ENCODE data around the gene TRIM69.

TRIM69 gene

DNA sequence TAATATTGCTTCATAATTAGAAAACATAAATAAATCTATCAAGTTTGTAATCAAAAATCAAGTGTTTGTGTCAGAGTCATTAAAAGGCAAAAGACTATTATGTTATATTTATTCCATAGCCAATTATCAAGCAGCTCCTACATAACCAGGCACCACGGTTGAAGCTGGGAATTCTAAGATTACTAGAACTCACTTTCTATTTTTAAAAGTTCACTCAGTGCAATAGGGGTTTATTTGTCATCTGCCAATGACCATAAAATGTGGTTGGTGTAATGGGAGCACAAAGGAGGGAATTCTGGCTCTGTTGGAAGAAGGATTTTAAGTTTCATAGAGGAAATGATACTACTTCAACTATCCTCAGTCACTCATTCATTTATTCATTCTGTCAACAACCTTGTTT lies 57.7 kb downstream of the TRIM69 start:
- FAIRE-seq (no peak), DNase-seq (ENCODE audit: insufficient read length) (no peak)
- TF ChIP-seq POLR2AphosphoS5 (IDR thresholded peaks at IDR 0.05; ENCODE audit: low read depth, low read length), result no peak
- no peak for TF ChIP-seq TAF1 (IDR thresholded peaks at IDR 0.05; ENCODE audit: borderline replicate concordance, low read depth, low read length)
- TF ChIP-seq POLR2A (IDR thresholded peaks at IDR 0.05; ENCODE audit: low read depth, low read length), result no peak

DNA sequence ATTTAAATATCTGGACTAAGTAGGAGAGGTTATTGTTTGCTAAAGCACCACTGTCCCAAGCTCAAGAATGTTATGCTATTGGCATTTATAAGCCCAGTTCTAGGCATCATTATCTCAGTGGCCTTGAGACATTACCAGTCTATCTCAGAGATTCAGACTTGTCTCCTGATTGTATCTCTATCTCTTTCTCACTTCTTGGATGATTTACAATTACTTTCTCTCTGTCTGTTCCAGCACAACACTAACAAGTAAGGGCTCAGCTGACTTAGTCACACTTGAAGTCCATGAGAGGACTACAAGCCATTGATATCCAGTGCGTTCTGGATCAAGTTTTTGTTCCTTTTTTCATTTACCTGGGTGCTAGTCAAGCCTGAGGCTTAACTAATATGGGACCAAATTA lies 60.2 kb downstream of the TRIM69 start:
- FAIRE-seq (no peak), DNase-seq (ENCODE audit: insufficient read length) (no peak)

DNA sequence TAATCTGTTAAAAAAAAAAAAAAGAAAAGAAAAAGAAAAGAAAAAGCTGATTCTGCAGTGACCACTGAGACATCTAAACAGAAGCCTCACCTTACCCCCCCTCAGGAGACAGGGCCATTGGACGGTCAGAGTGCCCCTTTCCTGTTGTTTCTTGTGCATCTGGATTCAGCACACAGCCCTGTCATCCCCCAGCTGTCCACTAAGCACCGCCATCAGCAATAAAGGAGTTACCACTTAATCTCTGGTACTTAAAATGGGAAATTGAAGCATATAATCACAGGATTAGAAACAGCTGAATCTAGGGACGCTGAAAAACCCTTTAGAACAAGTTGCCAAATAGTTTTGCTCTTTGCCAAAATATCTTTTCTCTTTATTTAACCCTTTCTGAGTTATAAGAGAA lies 62.5 kb downstream of the TRIM69 start:
- TF ChIP-seq TAF1 (IDR thresholded peaks at IDR 0.05; ENCODE audit: borderline replicate concordance, low read depth, low read length) (no peak), POLR2AphosphoS5 (IDR thresholded peaks at IDR 0.05; ENCODE audit: low read depth, low read length) (no peak), POLR2A (IDR thresholded peaks at IDR 0.05; ENCODE audit: low read depth, low read length) (no peak)
- FAIRE-seq (peak; percentile 51), DNase-seq (ENCODE audit: insufficient read length) (no peak)

More for the DNA sequence above, 60.2 kb downstream of the TRIM69 start:
- TF ChIP-seq POLR2AphosphoS5 (IDR thresholded peaks at IDR 0.05; ENCODE audit: low read depth, low read length), result no peak
- TF ChIP-seq POLR2A (IDR thresholded peaks at IDR 0.05; ENCODE audit: low read depth, low read length), result no peak
- TF ChIP-seq TAF1 (IDR thresholded peaks at IDR 0.05; ENCODE audit: borderline replicate concordance, low read depth, low read length), result no peak

DNA sequence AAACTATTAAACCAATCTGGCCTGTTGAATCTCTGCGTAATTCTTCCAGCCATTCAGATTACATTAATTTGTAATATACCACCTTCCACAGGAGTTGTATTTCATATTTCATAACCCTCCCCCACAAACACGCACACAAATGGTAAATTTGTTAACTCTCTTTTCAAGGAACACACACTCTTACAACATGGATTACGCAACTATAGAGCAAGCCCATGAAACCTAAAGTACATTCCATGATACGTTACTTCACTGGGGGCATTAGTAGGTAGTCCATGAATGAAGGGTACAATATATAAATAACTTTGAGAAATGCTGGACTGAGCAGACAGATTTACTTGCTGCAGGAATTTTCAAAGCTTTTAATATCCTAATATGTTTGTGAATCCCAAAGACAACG lies 65.0 kb downstream of the TRIM69 start:
- TF ChIP-seq POLR2AphosphoS5 (IDR thresholded peaks at IDR 0.05; ENCODE audit: low read depth, low read length) (no peak), POLR2A (IDR thresholded peaks at IDR 0.05; ENCODE audit: low read depth, low read length) (no peak), TAF1 (IDR thresholded peaks at IDR 0.05; ENCODE audit: borderline replicate concordance, low read depth, low read length) (no peak)
- no peak for FAIRE-seq

DNA sequence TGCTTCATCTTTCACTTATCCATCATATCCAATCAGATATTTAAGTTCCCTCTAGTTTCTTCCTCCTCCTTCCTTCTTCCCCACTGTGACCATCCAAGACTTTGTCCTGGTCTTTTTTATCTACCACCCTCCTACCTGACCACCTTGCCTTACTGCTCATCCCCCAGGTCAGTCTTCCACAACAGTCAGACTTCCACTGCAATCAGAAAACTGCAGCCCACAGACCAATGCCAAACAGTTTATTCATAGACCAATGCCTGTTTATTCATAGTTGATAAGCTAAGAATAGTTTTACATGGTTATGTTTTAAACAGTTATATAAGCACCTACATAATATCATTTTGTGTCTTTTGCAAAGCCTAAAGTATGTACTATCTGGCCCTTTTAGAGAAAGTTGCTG lies 65.5 kb downstream of the TRIM69 start:
- FAIRE-seq (no peak), DNase-seq (ENCODE audit: insufficient read length) (no peak)

More for the DNA sequence above, 65.0 kb downstream of the TRIM69 start:
- no peak for DNase-seq (ENCODE audit: insufficient read length)

DNA sequence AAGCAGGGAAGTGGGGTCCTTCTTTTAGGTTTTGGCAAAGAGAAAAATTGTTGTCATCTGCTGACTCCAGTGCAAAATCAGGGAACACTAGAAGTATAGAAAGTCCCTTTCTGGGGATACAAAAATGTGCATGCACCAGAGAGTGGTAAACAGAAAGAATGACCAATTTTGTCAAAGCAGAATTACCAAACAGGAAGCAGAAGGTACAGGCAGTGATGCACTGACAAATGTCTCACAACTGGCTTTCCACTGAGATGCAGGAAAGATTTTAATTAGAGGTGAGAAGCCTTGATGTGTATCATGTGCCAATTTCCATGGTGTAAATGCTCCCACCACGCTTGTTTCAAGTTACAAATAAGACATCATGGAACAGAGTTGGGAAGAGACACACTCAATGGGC lies 66.0 kb downstream of the TRIM69 start:
- peak; percentile 85 for FAIRE-seq
- DNase-seq (ENCODE audit: insufficient read length), result no peak
- TF ChIP-seq POLR2AphosphoS5 (IDR thresholded peaks at IDR 0.05; ENCODE audit: low read depth, low read length) (no peak), TAF1 (IDR thresholded peaks at IDR 0.05; ENCODE audit: borderline replicate concordance, low read depth, low read length) (no peak), POLR2A (IDR thresholded peaks at IDR 0.05; ENCODE audit: low read depth, low read length) (no peak)

More for the DNA sequence above, 65.5 kb downstream of the TRIM69 start:
- TF ChIP-seq TAF1 (IDR thresholded peaks at IDR 0.05; ENCODE audit: borderline replicate concordance, low read depth, low read length), result no peak
- TF ChIP-seq POLR2A (IDR thresholded peaks at IDR 0.05; ENCODE audit: low read depth, low read length), result no peak
- no peak for TF ChIP-seq POLR2AphosphoS5 (IDR thresholded peaks at IDR 0.05; ENCODE audit: low read depth, low read length)

DNA sequence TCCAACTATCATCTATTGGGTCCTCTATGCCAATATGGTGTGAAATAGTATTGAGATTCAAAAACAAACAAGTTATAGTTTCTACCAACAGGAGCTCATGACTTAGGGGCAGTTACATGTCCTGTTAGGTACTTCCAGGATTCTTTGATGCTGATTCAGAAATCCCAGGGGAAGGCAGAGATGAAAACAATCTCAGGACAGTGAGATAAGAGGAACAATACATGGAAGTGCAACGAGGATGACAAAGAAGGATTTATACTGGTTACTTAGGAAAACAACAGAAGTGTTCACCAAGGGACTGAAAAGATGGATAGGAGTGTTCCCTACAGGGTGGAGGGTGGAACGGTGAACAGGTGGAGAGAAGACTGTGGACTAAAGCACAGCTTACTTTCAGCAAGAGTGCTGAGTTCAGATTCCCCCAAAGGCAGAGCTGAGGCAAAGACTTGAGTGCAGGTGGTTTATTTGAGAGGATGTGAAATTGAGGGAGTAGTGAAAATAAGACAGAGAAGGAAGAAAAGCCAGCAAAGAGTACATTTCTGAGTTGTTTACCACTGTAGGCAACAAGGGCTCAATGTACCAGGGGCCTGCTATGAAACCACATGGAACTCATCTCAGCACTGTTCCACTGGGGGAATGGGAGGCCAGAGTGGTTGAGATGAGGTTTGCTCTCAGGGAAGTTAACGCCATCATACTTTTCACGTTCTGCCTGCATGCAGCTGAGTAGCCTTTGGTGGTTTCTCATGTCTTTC lies 68.1 kb downstream of the TRIM69 start:
- FAIRE-seq (peak; percentile 69), DNase-seq (ENCODE audit: insufficient read length) (no peak)
- TF ChIP-seq TAF1 (IDR thresholded peaks at IDR 0.05; ENCODE audit: borderline replicate concordance, low read depth, low read length) (no peak), POLR2A (IDR thresholded peaks at IDR 0.05; ENCODE audit: low read depth, low read length) (no peak), POLR2AphosphoS5 (IDR thresholded peaks at IDR 0.05; ENCODE audit: low read depth, low read length) (no peak)

DNA sequence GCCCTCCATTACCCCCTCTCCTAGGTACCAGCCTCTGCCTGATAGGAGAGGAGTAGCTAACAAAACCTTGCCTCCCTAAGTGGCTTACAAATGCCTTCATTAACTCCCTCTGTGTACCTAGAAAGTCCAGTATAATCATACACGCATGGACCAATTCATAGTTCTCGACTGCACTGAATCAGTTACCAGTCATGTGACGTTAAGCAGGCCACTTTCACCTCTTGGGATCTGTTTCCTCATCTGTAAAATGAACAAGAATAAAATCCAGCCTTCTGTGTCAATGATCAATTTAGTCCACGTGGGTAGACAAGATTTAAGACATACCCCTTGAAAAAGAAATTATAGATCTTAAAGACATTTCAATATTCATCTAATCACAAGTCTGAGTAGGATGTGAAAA lies 72.2 kb downstream of the TRIM69 start:
- DNase-seq (ENCODE audit: insufficient read length) (no peak), FAIRE-seq (no peak)
- TF ChIP-seq POLR2AphosphoS5 (IDR thresholded peaks at IDR 0.05; ENCODE audit: low read depth, low read length), result no peak
- no peak for TF ChIP-seq POLR2A (IDR thresholded peaks at IDR 0.05; ENCODE audit: low read depth, low read length)
- TF ChIP-seq TAF1 (IDR thresholded peaks at IDR 0.05; ENCODE audit: borderline replicate concordance, low read depth, low read length), result no peak

DNA sequence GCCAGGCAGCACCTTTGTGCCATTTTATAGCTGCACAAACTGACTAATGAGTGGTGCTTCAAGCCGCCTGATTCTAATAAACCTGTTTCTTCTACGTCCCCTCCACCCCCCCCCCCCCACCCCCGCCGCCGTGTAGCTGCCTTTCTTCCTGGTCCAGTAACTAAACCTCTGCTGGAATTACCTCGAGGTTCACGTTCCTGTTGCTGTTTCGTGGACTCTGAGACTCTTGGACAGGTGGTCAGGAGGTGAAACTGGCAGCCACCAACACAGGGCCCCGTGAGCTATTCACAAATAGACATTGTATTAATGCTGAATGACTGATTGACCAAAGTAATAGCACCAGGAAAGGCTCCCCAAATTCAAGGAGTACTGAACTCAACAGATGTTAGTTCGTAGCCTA lies 73.9 kb downstream of the TRIM69 start:
- no peak for FAIRE-seq
- TF ChIP-seq TAF1 (IDR thresholded peaks at IDR 0.05; ENCODE audit: borderline replicate concordance, low read depth, low read length), result no peak
- TF ChIP-seq POLR2A (IDR thresholded peaks at IDR 0.05; ENCODE audit: low read depth, low read length), result no peak
- TF ChIP-seq POLR2AphosphoS5 (IDR thresholded peaks at IDR 0.05; ENCODE audit: low read depth, low read length), result no peak

DNA sequence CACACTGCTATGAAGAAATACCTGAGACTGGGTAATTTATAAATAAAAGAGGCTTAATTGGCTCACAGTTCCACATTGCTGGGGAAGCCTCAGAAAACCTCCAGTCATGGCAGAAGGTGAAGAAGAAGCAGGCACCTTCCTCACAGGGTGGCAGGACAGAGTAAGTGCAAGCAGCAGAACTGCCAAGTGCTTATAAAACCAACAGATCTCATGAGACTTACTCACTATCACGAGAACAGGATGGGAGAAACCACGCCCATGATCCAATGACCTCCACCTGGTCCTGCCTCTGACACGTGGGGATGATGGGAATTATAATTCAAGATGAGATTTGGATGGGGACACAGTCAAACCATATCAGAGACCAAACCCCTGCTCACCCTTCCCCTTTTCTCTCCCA lies 75.0 kb downstream of the TRIM69 start:
- FAIRE-seq (no peak), DNase-seq (ENCODE audit: insufficient read length) (no peak)
- TF ChIP-seq TAF1 (IDR thresholded peaks at IDR 0.05; ENCODE audit: borderline replicate concordance, low read depth, low read length) (no peak), POLR2A (IDR thresholded peaks at IDR 0.05; ENCODE audit: low read depth, low read length) (no peak), POLR2AphosphoS5 (IDR thresholded peaks at IDR 0.05; ENCODE audit: low read depth, low read length) (no peak)

More for the DNA sequence above, 73.9 kb downstream of the TRIM69 start:
- no peak for DNase-seq (ENCODE audit: insufficient read length)

DNA sequence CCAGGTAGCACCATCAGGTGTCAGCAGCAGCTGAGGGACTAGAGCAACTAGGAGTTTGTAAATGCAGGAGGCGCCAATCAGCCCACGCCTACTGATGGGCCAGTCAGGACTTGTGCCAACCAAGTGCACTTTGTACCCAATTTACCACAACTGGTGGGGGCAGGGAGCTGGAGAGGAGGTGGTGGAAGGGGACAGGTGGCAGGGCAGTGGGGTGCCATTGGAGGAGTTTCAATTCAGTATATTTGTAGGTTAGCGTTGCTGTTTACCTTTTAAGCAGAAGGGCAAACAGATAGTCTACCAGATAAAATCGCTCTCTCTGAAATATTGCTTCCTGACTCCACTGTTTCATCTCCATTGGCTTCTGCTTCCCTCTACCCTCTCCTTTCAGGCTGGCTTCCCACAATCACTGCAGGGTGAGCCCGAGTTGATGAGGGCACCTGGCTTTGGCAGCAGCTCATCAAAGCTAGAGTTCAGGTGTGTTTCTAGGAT lies 75.7 kb downstream of the TRIM69 start:
- TF ChIP-seq TAF1 (IDR thresholded peaks at IDR 0.05; ENCODE audit: borderline replicate concordance, low read depth, low read length), result no peak
- no peak for TF ChIP-seq POLR2AphosphoS5 (IDR thresholded peaks at IDR 0.05; ENCODE audit: low read depth, low read length)
- TF ChIP-seq POLR2A (IDR thresholded peaks at IDR 0.05; ENCODE audit: low read depth, low read length), result no peak
- no peak for FAIRE-seq
- DNase-seq (ENCODE audit: insufficient read length), result no peak

DNA sequence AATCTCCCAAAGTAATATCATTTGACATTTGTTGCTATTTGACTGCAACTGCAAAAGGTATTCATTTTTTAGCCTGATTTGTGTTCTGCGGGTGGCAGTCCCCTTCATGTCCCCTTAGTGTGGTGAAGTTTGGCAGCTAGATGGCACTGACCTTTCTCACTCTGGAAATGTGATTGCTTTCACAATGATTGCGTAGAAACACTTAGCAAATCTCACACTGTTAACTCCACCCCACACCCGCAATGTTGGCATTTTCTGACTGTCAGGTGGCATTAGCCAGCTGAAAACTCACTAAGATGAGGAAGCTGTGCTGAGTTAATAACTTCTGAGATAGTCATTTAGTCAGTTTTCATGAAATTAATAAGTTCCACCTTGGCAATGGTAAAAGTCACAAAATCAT lies 76.9 kb downstream of the TRIM69 start:
- peak; percentile 83 for FAIRE-seq
- no peak for TF ChIP-seq POLR2AphosphoS5 (IDR thresholded peaks at IDR 0.05; ENCODE audit: low read depth, low read length)
- TF ChIP-seq TAF1 (IDR thresholded peaks at IDR 0.05; ENCODE audit: borderline replicate concordance, low read depth, low read length), result no peak
- TF ChIP-seq POLR2A (IDR thresholded peaks at IDR 0.05; ENCODE audit: low read depth, low read length), result no peak
- DNase-seq (ENCODE audit: insufficient read length), result no peak

All from GM12892 (cell line).